ENCODE measurements around the gene PTMA.

- no peak for TF ChIP-seq CTCF (IDR thresholded peaks at IDR 0.05)
- TF ChIP-seq POLR2AphosphoS5 (IDR thresholded peaks at IDR 0.05), result no peak
- no peak for TF ChIP-seq EP300 (IDR thresholded peaks at IDR 0.05; ENCODE audit: low read depth)
- no peak for TF ChIP-seq POLR2A (IDR thresholded peaks at IDR 0.05)
These were observed 23.8 kb upstream of the PTMA start for GRCh38 chr2:231684314-231685223.

All from transverse colon (tissue), 4 donors.